ENCODE results near the gene AQP12A.
A peak's percentile ranks its signal among the peaks of the same experiment; 100 is the strongest.

AQP12A gene

DNA sequence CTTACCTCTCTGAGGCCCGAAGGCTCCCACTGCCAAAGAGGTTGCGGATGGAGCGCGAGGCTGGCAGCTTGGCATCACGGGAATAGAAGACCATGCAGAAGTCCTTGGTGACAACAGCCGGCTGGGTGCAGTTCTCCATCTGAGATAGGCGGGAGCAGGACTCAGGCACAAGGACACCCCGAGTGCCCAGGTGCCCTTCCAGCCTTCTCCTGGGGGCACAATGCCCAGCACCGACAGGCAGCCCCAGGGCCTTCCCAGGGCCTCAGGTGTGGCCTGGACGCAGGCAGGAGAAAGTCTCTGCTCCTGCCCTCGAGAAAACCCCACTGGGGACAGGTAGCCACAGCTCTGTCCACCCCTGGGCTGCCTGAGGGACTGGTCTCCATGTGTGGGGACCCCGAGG is 33.6 kb downstream of the AQP12A start:
- DNase-seq, result no peak

DNA sequence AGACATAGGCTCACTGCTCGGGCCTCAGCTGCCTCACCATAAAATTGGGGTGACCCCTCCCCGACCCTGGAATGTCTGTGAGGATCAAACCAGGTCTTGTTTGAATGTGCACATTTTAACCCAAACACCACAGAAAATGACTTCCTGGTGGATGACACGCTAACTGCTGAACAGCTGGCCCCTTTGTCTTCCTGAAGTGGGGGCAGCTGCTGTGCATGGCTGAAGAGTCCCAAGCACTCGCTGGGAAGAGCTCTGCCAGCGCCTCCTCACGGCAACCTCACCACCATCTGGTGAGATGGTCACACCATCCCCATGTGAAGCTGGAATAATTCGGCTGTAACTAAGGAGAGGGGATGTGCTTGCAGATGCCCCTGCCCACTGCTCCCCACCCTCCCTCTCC is 34.0 kb downstream of the AQP12A start:
- no peak for DNase-seq

DNA sequence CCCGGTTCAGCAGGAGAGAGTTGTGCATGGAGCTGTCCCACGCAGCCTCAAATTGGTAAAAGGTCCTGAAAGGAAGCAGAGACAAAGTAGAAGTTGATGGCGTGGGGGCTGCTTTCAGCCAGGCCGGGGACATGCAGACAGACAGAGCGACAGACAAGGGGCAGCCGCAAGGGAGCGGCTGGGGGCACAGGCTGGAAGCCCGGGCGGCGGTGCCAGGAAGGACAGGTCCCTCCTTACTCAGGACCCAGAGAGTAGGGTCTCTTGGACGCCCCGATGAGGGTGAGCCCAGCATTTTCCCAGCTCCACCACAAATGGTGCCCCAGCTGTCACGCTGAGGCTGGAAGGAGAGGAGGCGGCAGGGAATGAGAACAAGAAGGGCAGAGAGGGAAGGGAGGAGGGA is 35.2 kb downstream of the AQP12A start:
- DNase-seq, result no peak

DNA sequence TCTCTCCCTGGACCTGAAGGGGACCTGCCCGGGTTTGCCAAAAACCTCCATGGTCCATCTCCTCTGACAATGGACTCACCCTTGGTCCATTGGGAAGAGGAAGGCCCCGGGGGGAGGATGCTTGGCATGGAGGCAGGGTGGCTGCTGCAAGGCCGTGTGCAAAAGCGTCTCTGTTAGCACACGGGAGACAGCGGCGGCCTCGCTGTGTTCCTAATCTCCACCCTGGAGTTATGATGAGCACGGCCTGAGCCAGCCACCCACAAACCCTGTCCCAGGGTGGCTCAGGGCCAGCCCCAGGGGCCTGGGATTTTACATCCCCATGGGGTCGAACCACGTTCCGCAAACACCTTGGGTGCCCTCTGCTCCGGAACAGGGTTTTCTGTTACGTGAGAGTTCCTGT is 35.8 kb downstream of the AQP12A start:
- DNase-seq, result no peak

DNA sequence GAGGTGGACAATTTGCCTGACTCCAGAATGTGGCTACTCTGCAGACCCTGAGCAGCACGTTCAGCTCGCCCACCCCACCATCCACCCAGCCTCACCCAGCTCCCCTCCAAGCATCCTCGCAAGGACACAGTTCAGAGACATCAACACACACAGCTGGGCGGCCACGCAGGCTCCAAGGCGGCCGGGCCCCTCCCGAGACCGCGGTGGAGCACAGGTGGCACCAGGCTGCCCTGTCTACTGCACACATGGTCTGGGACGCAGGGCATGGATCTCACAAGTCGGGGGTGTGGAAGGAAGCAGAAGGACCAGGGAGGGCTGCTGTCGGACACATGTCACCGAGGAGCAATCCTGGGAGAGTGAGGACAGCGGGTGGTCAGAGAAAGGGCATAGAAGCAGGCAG is 36.2 kb downstream of the AQP12A start:
- DNase-seq, result no peak

DNA sequence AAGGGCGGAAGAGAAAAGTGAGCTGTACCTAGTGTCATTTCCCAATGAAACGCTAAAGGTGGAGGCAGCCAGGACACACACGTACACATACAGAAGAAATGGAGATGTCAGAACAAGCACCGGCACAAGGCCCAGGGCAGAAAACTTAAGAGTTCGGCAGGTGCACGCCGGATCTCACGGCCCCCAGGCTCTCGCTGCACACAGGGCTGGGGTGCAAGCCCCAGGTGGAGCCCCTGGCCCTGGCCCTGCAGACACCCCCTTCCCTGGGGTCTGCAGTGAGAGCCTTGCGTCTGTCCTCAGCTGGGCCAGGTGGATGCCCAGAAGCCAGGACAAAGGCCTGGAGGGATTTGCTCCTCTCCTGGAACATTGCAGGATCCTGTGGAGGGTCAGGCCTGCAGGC is 36.7 kb downstream of the AQP12A start:
- no peak for DNase-seq

DNA sequence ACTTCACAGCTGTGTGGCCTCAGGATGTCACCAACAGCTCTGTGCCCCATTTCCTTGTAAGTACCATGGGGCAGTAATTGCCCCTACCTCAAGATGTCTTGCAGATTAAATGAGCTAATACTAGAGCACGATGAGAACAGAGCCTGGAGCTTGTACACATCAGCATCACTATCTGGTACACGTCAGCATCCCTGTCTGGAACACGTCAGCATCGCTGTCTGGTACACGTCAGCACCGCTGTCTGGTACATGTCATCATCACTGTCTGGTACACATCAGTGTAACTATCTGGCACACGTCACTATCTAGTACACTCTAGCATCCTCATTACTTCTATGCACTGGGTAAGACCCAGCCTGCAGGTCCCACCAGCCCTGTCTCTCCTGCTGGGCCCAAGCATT is 37.2 kb downstream of the AQP12A start:
- DNase-seq, result no peak

DNA sequence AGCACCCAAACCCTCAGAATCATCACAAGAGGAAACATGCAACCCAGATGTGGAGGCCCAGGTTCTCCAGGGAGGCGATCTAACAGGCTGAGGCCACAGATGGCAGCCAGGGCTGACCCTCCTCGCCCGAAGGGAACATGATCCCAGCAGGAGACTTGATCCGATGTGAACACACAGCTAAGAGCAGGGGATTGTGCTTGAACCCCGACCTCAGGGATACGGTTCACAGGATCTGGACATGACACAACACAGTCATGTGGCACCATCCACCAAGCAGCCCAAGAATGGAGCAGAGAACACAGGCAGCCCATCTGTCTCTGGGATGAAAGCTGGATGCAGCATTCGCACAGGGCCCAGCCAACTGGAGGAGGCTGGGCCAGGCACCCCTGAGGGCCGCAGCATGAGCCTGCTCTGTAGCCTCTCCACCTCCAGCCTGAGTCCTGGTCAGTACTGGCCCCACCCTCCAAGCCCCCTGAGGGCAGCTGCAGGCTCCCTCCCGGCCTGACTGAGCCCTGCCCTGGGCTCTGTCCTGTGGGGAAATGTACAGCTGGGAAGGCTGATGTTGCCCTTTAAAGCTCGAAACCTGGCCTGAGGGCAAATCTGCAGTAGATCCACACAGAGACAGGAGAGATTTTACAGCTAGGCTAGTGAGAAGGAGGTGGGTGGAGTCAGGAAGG is 39.0 kb downstream of the AQP12A start:
- no peak for DNase-seq

DNA sequence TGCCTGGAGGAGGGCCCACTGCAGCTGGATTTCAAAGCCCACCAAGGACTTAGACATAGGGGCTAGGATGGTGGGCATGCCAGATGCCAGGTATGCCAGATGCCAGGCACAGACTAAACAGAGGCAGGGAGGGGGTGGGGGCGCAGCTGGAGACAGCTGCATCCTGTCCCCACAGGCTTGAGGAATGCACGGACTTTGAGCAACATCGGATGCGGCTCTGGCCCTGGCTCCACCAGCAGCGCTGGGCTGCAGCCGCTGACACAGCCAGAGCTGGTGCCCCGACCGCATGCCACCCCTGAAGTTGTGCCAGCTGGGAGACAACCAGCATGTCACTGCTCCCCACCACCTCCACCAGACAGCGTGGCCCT is 39.5 kb downstream of the AQP12A start:
- no peak for DNase-seq

DNA sequence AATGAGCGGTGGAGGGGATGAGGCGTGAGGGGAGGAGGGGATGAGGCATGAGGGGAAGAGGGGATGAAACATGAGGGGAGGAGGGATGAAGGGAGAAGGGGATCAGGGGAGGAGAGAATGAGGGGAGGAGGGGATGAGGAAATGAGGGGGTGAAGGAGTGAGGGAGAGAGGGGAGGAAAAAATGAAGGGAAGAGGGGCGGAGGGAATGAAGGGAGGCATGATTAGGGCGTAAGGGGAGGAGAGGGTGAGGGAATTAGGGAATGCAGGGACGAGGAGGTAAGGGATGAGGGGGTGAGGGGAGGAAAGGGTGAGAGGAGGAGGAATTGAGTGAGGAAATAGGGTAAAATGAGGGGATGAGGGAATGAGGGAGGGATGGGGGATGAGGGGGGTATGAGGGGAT is 40.5 kb downstream of the AQP12A start:
- DNase-seq, result no peak

DNA sequence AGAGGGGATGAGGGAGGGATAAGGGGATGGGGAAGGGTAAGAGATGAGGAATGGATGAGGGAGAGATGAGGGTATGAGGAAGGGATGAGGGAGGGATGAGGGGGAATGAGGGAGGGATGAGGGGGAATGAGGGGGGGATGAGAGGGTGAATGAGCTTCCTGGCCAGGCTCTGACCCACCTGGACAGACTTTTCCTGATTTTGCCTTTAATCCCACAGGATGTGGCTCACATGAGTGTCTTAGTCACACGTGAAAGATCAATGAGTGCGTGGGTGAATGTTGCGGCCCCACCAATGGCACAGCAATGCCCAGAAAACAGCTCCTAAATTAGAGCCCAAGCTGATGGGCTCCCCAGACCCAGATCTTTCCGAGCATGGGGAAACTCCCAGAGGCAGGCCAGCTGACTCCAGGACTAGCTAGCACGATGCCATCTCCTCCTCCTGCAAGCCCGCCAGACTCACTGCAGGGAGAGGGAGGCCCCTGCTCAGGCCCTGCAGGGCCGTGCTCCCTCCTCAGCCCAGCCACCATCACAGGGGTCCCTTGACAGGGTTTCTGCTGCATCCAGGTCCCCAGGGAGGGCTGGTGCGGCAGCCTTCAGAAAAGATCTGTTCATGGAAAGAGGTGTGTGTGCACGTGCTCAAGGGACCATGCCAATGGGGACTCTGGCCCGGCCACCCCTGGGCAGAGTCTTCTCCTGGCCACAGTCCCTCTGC is 41.4 kb downstream of the AQP12A start:
- DNase-seq, result no peak

DNA sequence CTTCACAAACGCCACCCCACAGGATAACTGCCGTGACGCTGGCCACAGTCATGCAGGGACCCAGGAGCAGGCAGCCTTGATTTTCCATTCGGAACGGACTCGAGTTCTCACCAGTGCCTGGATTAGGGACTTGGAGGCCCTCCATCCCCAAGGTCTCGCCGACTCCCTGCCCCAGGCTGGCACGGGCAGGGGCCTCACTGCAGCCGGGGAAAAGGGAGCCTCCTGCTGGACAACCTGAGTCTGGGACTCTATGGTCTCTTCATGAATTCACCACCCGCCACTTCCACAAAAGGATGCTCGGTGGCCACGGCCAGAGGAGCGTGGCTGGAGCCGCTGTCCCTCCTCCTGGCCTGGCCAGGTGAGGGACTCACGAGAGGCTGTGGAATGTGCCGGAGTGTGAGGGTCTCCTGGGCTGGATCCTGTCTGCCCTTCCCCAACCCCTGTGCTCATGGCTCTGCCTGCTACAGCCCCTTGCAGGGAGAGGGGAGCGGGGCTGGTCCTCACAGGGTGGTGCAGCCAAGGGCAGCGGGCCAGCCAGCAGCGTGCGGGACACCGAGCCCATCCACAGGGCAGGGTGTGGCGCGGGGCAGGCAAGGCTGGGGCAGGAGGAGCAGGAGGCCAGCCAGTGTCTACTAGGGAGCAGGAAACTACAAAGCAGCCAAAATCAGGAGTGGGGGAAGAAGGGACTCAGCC is 42.3 kb downstream of the AQP12A start:
- peak in 1 of 2 donors; percentile 2 for DNase-seq

DNA sequence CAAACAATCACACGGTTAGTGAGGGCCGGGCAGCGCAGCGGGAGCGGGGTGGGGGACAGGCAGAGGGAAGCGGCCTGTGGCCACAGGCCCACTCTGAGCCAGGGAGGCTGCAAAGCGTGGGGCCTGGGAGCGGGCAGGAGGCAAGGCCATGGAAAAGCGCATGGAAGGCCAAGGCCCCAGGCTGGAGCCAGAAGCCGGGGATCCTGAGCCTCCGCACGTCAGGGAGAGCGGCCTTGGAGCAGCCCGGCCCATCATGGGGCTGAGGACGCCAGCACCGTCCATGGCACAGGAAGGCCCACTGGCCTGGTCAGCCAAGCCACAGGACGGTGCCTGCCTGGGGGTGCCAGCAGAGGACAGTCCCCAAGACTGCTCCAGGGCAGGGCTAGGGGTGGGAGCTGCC is 43.1 kb downstream of the AQP12A start:
- no peak for DNase-seq

DNA sequence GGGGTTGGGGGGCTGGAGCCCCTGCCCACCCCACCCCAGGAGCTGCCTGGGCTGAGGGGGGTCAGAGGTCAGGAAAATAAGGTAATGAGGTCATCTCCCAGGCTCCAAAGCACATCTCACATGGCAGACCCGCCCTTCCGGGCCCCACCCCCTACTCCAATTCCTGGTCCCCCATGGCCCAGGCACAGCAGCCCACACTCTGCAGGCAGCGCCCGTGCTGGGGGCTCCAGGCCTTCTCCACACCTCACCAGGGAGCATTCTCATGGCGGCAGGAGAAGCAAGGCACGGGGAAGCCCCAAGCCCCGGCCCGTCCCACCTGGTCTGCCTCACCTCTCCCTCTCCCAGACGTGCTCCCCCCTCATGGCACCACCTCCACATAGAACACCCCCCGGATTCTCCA is 43.8 kb downstream of the AQP12A start:
- DNase-seq, result no peak

DNA sequence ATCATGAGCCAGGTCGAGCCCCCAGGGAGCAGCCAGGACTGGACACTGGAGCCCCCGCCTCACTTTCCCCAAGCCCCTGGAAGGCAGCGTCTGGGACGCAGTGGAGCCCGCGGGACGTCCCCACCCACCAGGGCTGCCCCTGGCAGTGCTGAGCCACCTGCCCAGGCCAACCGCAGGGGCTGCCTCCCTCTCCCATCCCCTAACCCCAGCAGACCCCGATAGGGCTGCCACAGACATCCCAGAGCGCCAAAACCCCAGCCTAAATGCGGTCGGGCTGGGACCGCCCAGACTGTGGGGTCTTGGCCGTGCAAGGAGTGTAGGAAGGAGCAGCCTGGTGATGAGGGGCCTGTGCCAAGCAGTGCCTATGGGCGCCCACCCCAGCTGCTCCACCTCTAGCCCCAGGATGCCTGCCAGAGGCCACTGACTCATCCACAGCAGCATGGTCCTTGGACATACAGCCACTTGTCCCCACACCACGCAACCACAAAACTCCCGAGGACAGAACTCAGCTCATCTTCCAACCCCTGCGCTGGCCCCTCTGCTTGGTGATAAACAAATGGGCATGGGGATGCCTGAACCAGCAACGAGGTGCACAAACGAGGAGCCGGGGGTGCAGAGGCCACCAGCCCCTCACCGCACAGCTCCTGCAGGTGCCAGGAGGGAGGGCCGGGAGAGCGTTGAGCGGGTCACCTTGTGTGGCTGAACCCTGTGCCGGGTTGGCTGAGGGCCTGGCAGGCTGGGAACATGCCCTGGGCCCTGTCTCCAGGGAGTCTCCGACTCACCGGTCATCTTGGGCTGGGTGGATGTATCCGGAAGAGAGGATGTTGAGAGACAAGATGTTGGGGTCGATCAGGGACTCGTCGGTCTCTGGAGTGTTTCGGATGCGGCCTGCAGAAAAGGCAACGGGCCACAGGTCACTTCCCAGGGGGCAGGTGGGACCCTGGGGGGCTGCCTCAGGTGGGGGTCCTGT is 44.9 kb downstream of the AQP12A start:
- no peak for DNase-seq

DNA sequence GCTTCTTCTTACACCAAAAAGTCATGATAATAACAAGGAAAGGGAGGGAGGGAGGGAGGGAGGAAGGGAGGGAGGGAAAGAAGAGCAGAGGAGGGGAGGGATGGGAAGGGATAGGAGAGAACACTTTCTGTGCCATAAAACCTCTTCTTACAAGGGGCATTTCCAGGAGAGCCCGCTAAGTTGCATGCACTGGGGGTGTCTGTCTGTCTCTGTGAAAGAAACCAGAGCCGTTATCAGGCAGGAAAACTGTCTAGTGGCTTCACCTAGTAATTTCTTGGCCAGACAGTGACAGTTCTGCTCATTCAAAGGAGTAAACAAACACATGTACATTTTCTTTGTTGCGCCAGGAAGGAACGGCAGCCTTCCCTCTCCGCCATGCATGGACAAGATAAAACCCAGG is 45.8 kb downstream of the AQP12A start:
- no peak for DNase-seq

DNA sequence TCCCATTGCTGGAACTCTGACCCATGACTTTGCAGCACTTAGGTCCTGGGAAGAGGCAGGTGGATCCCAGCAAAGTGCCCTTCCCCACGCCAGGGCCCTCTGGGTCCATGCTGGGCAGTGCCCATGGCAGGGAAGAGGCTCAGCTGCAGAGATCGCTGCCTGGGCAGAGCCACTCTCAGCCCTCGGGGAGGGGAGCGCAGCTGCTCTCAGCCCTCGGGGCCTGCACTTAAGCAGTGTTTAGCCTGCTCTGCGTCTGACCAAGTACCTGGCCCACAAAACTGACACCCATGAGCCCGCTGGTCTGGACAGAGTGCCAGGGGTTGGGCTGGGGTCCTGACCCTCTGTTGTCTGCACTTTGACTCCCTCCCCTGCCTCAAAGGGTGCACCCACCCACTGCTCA is 46.3 kb downstream of the AQP12A start:
- no peak for DNase-seq

DNA sequence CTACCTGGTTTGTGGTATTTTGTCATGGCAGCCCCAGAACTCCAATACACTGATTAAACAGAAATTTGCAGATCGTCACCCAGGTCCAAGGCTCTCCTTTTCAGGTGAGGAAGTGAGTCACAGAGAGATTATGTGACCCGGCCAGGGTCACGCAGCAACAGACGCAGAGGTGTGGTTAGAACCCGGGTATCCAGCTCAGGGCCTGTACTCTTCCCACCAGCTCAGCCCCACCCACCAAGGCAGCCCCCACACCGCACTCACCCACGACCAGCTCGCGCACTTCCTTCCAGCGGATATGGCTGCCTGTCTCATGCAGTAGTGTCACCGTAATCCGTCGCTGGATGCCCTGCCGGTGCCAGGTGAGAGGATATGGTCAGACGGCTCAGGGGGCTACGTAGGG is 48.1 kb downstream of the AQP12A start:
- DNase-seq, result no peak

DNA sequence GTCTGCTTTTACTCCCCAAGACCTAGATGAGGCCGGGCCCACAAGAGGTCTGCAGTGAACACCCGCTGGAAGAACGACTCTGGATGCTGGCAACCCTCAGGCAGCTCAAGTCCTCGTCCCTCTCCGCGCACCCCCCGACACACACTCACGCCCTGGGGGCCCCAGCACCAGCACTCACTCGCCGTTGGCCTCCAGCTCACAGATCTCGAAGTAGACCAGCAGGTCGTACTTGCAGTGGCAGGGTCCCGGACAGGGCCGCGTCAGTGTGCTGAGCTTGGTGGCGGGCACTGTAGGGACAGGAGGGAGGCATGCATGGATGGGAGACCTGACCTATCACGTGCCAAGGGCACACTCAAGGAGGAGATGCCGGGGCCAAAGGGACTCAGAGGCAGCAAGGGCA is 49.4 kb downstream of the AQP12A start:
- no peak for DNase-seq

DNA sequence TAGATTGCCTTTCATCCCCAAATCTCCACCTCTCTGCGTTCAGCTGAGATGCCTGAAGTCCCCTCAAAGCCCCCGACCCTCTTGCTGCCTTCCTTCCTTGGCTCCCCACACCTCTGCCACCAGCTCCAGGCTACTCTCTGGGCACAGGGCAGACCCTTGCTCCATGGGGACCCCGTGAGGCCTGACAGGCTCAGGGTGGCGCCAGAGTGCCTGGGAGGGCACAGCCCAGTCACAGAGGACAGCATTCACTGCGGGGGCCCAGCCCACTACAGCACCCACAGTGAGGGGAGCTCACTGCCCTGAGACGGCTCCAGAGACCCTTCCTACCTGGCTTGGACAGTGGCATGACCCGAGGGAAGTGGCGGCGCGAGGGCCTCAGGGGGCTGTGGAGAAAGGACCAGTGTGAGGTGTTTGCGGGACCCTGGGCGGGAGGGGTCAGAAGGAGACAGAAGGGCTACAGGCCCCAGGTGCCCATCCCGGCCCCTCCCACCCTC is 51.0 kb downstream of the AQP12A start:
- DNase-seq, result no peak

DNA sequence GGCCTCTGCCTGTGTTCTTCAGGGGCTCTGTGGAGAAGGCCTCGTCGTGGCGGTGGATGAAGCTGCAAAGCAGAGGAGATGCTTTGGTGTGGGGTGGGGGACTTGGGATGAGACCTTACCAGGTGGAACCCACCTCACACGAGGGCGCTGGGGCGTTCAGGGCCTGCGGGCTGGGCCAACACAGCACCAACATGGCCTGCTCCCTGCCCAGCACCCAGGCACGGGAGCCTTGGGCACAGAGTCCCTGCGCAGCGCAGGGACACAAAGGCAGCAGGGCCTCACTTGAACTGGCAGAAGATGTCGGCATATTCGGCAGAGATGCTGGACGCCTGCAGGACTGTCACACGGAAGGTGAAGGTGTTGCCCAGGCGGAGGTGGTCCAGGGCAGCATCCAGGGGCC is 53.8 kb downstream of the AQP12A start:
- no peak for DNase-seq

DNA sequence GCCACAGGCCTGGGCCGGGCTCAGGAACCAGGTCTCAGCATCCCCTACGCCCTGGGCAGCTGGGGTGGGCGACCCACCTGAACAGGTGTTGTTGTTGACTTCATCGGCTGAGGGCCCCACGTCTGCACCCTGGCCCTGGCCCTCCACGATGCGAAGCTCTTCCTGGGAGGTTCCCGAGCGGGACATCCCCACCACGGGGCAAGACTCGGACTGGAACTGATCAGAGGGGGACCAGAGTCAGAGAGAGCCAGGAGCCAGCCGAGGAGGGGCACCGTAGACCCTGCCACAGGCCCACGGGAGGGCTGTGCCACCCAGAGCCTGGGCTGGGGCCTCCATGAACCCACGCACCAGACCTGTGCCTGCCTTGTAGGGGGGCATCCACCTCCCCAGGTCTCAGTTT is 54.3 kb downstream of the AQP12A start:
- DNase-seq, result no peak

DNA sequence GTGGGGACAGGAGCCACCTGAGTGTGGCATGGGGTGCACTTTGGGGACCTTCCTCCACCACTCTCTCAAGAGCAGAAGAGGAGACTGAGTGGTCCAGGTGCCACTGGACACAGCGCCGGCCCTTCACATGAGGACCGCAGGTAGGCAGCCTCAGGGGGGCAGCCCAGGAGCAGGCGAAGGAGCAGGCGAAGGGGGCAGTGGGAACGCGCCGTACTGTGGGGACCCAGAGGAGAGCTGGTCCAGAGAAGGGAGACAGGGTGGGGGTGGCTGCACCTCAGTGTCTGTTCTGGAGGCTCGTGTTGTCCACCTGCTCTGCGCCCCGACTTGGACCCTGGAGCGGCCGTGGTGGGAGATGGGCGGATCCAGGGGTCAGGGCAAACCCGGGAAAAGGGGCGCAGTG is 55.0 kb downstream of the AQP12A start:
- no peak for DNase-seq
